ENCODE measurements around the gene TCF7L1.

Gene TCF7L1

DNA sequence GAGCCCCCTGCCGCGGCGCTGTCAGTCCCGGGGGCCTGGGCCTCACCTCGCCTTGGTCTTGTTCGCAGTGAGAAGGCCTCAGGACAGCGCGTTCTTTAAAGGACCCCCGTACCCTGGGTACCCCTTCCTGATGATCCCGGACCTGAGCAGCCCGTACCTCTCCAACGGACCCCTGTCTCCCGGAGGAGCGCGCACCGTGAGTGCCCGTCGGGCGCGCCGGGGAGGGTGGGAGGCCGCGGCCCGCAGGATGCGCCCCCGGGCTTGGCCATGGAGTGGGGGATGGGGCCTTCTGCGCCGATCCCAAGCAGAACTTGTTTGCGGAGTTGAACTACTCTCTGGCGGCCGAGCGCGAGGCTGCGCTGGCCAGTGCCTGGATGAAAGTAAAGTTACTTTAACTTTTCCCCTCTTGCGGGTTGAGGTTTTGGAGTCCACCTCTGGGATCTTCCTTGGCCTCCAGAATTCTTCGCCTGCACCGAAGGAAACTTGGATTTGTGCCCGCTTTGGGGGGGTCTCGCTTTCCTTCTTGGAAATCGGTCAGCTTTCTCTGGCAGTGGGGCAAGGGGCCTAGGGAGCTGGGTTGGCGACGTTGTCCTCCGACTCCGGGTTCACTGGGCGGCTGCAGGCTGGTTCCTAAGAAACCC lies 1.2 kb downstream of the TCF7L1 start:
- TF ChIP-seq POLR2A (IDR thresholded peaks at IDR 0.05; ENCODE audit: extremely low read depth, insufficient read length) (no peak), MYC (IDR thresholded peaks at IDR 0.05; ENCODE audit: low read depth, low read length) (no peak)
- TF ChIP-seq, protein P1, sequence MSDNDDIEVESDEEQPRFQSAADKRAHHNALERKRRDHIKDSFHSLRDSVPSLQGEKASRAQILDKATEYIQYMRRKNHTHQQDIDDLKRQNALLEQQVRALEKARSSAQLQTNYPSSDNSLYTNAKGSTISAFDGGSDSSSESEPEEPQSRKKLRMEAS (IDR thresholded peaks at IDR 0.05; ENCODE audit: low read depth, low read length), result no peak
- TF ChIP-seq, protein P2, sequence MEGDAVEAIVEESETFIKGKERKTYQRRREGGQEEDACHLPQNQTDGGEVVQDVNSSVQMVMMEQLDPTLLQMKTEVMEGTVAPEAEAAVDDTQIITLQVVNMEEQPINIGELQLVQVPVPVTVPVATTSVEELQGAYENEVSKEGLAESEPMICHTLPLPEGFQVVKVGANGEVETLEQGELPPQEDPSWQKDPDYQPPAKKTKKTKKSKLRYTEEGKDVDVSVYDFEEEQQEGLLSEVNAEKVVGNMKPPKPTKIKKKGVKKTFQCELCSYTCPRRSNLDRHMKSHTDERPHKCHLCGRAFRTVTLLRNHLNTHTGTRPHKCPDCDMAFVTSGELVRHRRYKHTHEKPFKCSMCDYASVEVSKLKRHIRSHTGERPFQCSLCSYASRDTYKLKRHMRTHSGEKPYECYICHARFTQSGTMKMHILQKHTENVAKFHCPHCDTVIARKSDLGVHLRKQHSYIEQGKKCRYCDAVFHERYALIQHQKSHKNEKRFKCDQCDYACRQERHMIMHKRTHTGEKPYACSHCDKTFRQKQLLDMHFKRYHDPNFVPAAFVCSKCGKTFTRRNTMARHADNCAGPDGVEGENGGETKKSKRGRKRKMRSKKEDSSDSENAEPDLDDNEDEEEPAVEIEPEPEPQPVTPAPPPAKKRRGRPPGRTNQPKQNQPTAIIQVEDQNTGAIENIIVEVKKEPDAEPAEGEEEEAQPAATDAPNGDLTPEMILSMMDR (IDR thresholded peaks at IDR 0.05; ENCODE audit: low read depth, low read length), result no peak

DNA sequence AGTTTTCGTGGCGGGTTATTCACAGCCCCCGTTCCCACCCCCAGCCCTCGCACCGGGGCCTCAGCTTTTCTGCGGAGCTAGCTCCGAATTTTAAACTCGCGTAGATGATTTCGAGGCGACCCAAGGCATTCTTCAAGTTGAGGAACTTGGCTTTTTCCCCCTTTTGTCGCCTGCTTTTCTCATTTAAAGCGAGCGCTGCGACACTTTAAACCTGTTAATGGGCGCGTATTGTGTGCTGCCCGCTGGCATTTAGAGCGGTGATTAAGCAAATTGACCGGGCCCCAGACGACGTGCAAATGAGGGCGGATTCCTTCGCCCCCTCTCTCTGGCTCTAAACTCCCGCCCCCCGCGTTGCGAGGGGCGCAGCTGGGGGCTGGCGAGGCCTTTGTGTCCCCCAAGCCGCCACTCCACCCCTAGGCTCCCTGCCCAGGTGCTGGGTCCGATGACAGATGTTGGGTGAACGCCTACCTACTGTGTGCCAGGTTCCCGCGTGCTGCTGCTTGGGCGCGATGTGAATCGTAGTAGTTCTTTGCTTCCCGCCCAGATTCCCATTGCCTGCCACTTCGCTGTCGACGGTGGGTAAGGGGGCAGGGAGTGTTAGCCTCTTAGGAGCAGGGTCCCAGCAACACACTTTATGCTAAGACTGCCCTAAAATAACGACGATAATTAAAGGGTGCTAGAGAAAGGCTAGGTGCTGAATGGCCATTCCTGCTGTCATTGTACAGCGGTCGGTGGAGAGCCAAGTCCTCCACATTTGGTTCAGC lies 1.9 kb downstream of the TCF7L1 start:
- no peak for DNase-seq (ENCODE audit: low read depth)
- no peak overlapping the region for H3K4me3 ChIP-seq (ENCODE audit: low read depth, low read length)
- TF ChIP-seq, protein P1 (IDR thresholded peaks at IDR 0.05; ENCODE audit: low read depth, low read length), result no peak
- TF ChIP-seq POLR2A (IDR thresholded peaks at IDR 0.05; ENCODE audit: extremely low read depth, insufficient read length) (no peak), MYC (IDR thresholded peaks at IDR 0.05; ENCODE audit: low read depth, low read length) (no peak)

More for the DNA sequence above, 1.2 kb downstream of the TCF7L1 start:
- no peak overlapping the region for H3K4me3 ChIP-seq (ENCODE audit: low read depth, low read length)
- peak; percentile 23 for DNase-seq (ENCODE audit: low read depth)

DNA sequence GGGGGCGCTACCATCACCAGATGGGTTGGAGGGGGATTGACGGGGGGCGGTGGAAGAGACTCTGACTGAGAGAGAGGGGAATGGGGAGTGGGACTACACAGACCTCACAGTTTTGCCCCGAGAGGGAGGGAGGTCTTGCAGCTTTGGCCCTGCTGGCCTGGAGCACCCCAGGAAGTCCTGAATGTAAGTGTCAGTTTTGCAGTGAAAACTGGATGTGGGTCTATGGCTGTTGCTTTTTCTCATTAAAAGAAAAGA lies 2.4 kb downstream of the TCF7L1 start:
- no peak overlapping the region for H3K4me3 ChIP-seq (ENCODE audit: low read depth, low read length)
- no peak for DNase-seq (ENCODE audit: low read depth)
- TF ChIP-seq, protein P2 (IDR thresholded peaks at IDR 0.05; ENCODE audit: low read depth, low read length), result no peak
- no peak for TF ChIP-seq POLR2A (IDR thresholded peaks at IDR 0.05; ENCODE audit: extremely low read depth, insufficient read length)
- no peak for TF ChIP-seq MYC (IDR thresholded peaks at IDR 0.05; ENCODE audit: low read depth, low read length)
- TF ChIP-seq, protein P1 (IDR thresholded peaks at IDR 0.05; ENCODE audit: low read depth, low read length), result no peak

DNA sequence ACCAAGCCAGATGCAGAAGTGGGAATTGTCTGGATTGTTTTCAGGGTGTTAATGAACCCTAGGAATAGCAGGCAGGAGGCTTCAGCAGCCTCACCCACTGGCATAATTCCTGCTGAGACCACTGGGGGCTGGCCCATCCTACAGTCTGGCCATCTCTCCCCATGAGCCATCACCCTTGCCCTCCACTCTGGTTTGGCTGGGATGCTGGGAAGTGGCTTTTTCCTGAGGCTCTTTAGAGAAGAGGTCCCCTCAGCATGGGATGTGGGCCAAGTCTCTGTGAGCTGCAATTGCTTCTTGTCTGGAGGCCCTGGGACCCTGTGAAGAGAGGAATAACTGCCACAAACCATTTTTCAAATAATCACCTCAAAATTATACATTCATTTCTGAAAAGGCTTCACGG lies 4.0 kb downstream of the TCF7L1 start:
- TF ChIP-seq POLR2A (IDR thresholded peaks at IDR 0.05; ENCODE audit: extremely low read depth, insufficient read length), result no peak
- no peak for DNase-seq (ENCODE audit: low read depth)
- H3K4me3 ChIP-seq (ENCODE audit: low read depth, low read length), result no peak overlapping the region

DNA sequence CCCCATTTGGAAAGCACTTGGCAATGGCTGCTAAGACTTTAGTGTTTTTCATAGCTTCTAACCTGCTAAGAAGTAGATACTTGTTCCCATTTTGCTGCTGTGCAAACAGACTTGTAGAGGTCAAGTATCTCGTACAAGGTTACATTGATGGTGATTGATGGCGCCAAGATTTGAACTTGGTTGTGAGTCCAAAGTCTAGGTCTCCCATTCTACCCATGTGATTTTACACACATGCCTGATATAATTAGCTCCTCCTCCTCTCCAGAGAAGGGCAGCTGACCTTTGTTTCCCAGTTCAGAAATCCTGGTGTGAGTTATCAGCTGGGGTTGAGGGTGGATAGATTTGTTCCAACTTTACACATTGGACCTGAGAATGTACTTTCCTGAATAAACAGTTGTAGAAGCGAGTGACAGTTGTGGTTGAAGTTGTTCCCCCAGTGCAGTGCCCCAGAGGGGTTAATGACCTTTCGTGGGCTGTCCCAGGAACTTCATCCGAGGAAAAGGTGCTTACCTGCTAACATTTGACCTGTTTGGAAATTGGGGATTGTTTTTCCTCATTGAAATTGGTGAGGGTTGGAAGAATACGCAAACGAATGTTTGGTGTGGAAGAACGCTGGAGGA lies 10.4 kb downstream of the TCF7L1 start:
- DNase-seq (ENCODE audit: low read depth), result no peak
- TF ChIP-seq, protein P2 (IDR thresholded peaks at IDR 0.05; ENCODE audit: low read depth, low read length), result no peak
- TF ChIP-seq, protein P1 (IDR thresholded peaks at IDR 0.05; ENCODE audit: low read depth, low read length), result no peak
- TF ChIP-seq POLR2A (IDR thresholded peaks at IDR 0.05; ENCODE audit: extremely low read depth, insufficient read length), result no peak
- TF ChIP-seq MYC (IDR thresholded peaks at IDR 0.05; ENCODE audit: low read depth, low read length), result no peak
- H3K4me3 ChIP-seq (ENCODE audit: low read depth, low read length), result no peak overlapping the region

DNA sequence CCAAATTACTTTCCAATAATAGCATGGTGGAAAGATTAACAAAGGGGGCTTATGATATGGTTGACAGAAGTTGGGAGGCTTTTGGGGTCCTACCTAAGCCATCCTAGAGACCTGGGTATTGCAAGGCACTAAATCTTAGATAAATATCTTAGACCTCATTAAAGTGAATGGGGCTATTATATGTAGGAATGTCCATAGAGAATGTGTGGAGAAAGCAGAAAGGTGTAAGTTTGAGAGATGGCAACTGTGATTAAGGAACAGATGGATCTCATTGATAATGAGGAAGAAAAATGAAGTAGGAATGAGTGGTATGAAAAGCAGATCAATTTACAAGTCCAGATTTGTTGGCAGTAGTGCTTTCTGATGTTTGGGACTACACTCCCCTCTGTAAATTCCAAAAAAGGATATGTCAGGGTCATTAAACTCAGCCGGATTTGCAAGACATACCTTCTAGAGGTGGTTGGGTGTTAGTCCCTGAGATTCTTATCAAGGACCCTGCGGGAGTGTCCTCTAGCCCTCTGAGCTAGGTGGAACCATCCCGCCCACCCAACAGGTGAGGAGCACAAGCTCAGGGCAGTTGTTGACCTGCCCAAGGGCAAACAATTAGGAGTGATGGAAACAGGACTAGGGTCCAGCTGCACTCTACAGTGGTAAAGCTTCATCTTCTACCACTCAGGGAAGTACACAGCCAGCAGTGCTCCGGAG lies 12.1 kb downstream of the TCF7L1 start:
- DNase-seq (ENCODE audit: low read depth), result no peak
- TF ChIP-seq, protein P2 (IDR thresholded peaks at IDR 0.05; ENCODE audit: low read depth, low read length), result no peak
- TF ChIP-seq POLR2A (IDR thresholded peaks at IDR 0.05; ENCODE audit: extremely low read depth, insufficient read length) (no peak), MYC (IDR thresholded peaks at IDR 0.05; ENCODE audit: low read depth, low read length) (no peak)
- TF ChIP-seq, protein P1 (IDR thresholded peaks at IDR 0.05; ENCODE audit: low read depth, low read length), result no peak
- H3K4me3 ChIP-seq (ENCODE audit: low read depth, low read length), result no peak overlapping the region

All from NB4 (cell line).